ENCODE measurements around the gene GM2A.

DNA sequence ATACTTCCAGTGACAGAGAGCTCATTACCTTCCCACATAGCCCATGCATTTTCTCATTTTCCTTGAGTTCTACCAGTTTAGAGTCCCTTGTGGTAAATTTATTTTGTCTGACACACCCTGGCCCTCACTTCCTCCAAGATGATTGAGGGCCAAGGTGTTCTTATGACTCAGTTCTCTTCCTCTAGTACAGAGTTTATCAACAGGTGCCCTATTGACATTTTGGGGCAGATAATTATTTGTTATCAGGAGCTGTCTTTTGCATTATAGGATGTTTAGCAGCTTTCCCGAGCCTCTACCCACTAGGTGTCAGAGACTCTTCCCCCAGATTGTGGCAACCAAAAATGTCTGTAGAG is 43.5 kb downstream of the GM2A start:
- no peak for TF ChIP-seq POLR2A (IDR thresholded peaks at IDR 0.05)
- TF ChIP-seq, protein P1, sequence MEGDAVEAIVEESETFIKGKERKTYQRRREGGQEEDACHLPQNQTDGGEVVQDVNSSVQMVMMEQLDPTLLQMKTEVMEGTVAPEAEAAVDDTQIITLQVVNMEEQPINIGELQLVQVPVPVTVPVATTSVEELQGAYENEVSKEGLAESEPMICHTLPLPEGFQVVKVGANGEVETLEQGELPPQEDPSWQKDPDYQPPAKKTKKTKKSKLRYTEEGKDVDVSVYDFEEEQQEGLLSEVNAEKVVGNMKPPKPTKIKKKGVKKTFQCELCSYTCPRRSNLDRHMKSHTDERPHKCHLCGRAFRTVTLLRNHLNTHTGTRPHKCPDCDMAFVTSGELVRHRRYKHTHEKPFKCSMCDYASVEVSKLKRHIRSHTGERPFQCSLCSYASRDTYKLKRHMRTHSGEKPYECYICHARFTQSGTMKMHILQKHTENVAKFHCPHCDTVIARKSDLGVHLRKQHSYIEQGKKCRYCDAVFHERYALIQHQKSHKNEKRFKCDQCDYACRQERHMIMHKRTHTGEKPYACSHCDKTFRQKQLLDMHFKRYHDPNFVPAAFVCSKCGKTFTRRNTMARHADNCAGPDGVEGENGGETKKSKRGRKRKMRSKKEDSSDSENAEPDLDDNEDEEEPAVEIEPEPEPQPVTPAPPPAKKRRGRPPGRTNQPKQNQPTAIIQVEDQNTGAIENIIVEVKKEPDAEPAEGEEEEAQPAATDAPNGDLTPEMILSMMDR (IDR thresholded peaks at IDR 0.05), result no peak
